ENCODE measurements around the gene COL19A1.

Gene COL19A1

DNA sequence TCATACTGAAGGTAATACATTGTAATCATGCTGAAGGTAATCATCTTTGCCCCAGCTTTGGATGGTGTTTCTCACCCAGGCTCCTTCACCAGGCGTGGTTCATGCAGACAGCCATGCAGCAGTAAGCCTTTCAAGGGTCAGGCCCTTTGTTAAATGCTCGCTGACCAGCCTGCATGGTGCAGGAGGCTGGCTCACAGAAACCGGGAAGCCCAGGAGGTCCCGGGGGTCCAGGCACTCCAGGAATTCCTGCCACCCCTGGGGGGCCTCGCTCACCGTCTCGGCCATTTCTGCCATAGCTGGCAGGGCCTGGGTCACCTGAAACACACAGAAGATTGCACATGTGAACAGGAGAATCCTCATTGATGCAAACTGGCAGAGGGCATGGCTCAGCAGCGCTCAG, 350.4 kb downstream of the COL19A1 start:
- in situ Hi-C loops (cut with MboI; ENCODE audit: low sequenced_read_pairs), result no loop called here

DNA sequence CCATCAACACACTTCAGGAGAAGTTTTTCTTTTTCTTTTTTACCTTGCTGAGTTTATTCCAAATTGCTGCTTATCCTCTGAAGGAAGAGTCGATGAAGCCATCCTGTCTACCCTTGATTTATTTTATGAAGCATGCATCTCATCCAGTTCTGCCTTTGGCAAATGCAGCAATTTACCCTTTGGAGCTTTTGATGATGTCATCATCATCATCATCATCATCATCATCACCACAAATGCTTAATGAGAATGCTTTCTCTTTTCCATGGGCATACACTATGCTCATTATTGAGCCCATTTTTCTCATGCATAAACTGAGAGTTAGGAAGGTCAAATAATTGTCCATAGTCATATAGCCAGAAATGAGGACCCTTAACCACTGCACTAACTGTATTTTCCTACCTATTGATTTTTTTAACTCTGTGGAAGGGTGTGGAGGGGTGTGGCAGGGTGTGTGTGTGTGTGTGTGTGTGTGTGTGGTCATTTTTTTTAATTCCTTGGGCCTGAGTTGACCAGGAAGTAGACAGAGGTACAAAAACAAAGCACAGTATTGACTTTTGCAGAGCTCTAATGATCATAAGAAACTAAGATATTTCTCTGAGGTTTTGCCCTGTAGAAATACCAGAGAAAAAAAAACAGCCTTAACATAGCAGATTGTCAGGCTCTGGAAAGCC, 353.7 kb downstream of the COL19A1 start:
- in situ Hi-C loops (cut with MboI; ENCODE audit: low sequenced_read_pairs), result no loop called here

DNA sequence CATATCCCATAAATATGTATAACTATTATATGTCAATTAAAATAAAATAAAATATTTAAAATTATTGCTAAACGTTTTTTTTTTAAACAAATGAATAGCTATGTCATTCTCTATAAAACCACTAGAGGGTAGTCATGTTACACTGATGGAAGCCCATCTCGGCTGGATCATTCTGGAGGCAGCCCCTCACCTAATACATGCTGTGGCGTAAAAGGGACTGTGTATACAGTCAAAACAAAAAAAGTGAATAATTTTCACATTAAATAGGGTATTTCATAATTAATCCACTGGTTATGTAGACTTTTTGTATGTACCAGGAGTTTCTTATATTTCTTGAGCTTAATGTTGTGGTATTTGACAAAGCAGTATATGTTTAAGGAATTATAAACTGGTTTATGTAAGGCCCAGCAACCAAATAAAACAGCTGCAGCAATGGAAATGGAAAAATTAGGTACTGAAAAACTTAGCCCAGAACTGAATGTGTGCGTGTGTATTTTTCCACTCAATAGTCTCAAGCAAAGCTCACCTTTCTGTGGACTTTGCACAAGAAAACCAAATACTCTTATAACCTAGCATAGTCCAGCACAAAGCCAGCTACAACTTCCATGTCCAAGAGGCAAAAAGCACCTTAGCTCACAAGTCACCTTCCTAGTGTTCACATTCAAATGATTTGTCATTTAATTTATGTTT, 354.8 kb downstream of the COL19A1 start:
- in situ Hi-C loops (cut with MboI; ENCODE audit: low sequenced_read_pairs), result no loop called here

DNA sequence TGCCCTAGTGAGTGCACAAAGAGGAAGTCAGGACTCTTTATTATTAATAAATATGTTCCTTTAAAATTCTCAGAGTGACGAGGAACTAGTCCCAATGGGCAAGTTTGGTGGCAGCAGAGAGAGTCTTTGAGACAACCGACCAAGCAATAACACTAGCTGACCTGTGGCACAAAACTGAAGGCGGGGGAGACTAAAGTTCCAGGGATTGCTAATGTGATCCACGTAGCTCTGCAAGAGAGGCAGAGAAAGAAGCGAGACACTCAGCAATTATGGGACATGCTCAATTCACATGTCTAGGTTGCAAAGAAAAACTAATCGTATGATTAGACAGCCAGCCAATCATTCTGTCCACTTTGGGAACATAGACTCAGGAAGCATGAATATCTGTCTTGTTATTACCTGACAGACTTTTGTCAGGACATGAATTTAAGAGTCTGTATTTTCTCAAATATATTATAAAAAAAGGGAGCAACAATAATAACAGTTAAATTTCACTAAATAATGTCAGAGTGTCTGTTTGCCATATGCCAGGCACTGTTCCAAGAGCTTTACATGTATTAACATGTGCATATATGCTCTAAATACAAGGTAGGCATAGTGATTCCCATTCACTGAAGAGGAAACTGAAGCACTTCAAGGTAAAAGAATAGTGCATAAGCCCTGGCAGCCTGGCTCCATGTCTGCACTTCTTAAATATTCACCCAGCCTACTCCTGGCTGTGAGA, 355.5 kb downstream of the COL19A1 start:
- in situ Hi-C loops (cut with MboI; ENCODE audit: low sequenced_read_pairs), result no loop called here

DNA sequence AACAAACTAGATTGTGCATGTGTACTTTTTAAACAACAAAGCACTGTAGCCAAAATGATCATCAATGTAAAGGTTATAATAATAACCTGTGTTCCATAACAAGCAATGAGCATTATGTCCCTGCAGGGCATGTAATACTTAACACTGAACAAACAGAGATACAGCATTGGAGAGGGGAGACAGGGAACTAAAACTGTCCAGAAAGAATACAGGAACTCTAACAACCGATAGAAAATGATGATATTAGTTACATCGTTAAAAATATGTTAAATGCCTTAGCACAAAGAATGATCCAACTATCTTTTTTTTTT, 356.0 kb downstream of the COL19A1 start:
- in situ Hi-C loops (cut with MboI; ENCODE audit: low sequenced_read_pairs), result no loop called here

DNA sequence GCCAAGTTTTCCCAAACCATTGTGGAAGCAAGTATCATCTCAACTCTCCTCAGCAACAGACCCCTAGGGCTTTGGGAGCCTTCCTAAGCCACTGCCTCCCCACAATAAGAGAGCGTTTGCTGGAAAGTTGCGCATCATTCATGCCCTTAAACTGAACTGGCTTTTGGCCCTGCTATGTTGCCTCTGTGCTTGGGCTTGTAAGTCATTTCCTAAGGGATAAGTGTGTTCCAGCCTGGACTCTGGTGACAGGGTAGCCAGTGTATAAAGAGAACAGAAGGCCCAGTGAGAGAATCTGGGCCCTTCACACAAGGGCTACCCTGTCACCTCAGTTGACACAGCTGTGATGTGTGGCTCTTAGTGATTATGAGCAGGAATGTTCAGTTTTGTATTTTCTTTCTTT, 358.7 kb downstream of the COL19A1 start:
- in situ Hi-C loops (cut with MboI; ENCODE audit: low sequenced_read_pairs), result no loop called here

DNA sequence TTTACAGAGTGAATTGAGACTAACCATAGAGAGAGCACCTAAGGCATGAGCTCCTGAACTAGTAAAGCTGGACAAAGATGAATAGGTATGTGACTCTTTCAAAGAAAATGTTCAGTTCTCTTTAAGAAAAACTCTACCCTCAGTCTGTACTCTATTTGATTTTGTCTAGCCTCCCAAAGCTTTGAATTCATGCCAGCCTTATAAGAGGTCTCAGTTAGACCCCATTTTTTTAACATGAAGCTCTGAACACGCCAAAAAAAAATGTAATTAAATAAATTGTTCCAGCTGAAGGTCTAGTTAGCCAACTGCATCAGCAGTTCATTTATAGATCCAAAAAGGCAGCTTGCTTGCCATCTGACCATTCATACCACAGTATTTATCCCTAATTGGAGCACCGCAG, 365.0 kb downstream of the COL19A1 start:
- in situ Hi-C loops (cut with MboI; ENCODE audit: low sequenced_read_pairs), result no loop called here

DNA sequence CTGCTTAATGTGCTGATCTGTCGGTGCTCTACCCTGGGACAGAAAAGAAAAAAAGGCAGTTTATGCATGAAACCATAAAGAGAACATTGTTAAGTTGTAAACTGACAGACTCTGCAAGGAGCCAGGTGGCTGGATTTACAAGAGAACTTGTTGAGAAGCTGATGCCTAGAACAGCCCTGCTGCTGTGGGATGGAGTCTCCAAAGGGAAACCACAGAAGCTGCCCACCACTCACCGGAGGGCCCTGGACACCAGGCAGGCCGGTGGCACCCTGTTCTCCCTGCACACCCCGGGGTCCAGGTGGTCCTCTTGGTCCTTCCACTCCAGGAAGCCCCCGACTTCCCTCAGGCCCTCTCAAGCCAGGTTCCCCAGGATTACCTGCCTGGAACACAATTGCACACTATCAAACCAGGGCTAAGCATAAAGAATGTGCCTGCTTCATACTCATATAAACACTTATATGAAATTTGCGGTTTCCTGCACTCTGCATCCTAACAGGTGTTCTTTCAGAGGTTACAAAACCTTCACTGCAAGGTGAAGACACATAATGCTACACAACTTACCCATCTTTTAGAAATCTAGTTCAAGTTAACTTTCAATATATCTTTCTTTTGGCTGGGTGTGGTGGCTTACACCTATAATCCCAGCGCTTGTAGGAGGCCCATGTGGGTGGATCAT, 368.3 kb downstream of the COL19A1 start:
- in situ Hi-C loops (cut with MboI; ENCODE audit: low sequenced_read_pairs), result no loop called here

DNA sequence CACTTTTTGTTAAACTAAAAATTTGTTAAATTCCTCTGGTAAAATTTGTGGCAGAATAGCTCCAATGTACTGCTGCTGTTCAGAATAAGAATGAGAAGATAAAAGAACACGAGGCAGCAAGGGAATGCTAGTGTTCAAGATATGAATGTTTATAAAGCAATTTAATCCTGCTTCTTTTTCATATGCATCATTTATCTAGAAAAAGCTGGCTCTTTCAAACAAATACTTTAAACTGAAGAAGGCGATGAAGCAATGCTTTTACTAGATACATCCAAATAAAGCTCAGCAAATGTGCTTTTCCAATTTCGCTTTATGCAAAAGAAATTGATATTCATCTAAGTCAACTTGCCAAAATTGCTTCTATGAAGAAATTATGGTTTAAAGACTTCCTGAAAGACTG, 370.0 kb downstream of the COL19A1 start:
- in situ Hi-C loops (cut with MboI; ENCODE audit: low sequenced_read_pairs), result no loop called here

DNA sequence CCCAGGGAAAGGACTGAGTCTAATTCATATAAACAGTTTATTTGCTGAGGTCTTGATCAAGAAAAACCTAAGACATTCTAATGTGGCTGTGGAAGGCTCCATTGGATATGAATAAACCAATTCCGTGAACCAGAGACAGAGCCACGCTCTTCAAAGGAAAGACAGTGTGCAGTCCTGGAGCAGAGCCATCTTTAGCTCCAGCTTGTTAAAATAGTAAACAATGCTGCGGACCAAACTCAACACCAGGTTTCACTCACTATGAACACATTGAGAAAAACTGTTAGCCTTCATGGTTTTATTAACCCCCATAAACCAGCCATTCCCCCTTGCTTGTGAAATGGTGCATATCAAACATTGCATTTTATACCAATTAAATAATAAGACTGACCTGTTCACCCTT, 374.7 kb downstream of the COL19A1 start:
- in situ Hi-C loops (cut with MboI; ENCODE audit: low sequenced_read_pairs), result no loop called here

DNA sequence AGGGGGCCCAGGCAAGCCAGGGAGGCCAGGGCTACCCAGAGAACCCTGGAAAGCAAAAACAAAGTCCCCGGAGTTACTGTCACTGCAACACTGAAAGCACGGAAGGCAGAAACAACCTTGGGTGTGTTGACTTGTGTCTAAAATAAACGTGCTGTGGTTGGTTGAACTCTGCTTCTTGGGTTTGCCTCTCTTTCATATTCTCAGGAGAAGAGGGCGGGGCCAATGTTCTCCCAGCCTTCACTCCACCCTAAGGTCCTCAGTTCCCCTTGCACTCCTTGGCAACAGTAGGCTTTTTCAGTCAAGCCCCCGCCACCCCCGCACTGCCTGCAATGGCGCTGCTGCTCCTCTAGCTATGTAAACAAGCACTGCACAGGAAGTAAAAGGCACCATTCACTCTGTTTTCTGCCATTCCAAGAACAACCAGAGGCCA, 375.6 kb downstream of the COL19A1 start:
- in situ Hi-C loops (cut with MboI; ENCODE audit: low sequenced_read_pairs), result no loop called here

DNA sequence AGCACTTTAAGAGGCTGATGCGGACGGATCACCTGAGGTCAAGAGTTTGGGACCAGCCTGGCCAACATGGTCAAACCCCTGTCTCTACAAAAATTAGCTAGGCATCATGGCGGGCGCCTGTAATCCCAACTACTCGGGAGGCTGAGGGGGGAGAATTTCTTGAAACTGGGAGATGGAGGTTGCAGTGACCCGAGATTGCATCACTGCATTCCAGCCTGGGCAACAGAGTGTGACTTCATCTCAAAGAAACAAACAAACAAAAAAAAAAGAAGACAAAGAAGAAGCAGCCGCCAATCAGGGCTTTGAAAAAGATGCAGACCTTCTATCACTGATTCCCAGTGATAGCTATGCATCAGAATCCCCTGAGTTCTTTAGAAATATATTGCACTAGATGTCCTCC, 379.8 kb downstream of the COL19A1 start:
- in situ Hi-C loops (cut with MboI; ENCODE audit: low sequenced_read_pairs), result no loop called here

DNA sequence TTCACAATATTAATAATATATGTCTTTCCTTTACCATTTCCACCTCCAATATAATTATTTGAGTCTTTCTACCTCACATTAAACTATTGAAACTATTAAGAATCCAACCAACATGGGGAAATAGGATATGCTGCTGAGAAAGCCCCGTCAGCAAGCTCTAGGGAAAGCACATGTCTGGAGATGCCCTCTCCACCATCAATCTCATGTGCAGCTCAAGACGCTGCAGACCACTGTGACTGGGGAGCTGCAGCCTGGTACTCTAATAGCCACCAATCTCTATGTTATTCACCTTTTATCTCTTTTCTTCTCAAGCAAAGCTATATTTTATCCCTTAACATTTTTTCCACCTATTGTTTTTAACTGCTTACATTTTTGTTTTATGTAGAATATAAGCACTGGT, 386.2 kb downstream of the COL19A1 start:
- in situ Hi-C loops (cut with MboI; ENCODE audit: low sequenced_read_pairs), result no loop called here

DNA sequence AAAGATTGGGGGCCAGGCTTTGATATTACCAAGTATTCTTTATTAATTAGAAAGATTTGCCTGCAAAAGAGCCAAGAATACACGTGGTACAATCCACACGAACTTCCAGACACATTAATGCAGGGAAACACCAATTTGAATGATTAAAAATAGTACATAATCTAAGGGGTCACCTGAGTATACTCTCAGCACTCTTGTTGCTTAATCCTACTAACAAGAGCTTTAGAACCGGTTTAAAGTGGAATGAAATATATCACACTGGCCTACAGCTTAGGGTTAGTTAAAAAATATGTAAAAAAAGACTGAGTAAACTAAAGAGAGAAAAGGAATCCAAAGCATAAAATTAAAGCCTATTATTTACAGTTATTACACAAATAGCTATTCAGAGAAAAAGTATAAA, 387.6 kb downstream of the COL19A1 start:
- in situ Hi-C loops (cut with MboI; ENCODE audit: low sequenced_read_pairs), result no loop called here

DNA sequence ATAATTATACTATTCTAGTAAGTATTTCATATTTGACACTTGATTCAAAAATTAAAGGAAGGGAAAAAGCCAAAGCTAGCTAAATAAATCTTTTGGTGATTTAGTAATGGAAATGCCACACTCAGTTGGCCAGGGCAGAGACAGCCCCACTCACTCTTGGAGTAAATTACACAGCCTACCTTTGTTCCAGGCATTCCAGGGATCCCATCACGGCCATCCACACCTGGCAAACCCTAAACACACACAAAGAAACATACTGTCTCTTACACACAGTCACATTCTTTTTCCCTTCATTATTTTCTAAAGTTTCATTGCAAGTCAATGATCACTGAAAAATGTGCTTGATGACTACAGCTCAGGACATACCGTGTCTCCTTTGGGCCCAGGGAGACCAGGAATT, 388.4 kb downstream of the COL19A1 start:
- in situ Hi-C loops (cut with MboI; ENCODE audit: low sequenced_read_pairs), result no loop called here

DNA sequence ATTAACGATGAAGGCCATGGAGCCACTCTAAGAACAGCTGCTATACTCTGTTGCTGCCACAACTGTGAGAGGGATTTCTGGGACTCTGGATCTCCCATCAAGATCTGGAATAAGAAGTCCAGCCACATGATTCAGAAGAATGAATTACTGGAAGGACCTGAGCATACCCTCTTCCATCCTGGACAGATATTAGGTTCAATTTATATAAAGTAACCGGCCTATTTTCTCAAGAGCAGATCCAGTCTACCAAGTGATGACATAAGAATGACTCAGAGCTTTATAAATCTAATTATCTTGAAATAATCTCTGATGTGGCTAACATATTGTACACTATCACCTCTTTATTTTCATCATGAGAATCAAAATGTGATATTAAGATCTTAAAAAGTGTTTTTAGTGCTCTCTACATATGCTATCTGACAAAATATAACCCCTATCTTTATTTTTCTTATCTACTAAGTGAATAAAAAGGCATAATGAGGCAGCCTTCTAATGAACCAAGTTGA, 391.5 kb downstream of the COL19A1 start:
- in situ Hi-C loops (cut with MboI; ENCODE audit: low sequenced_read_pairs), result no loop called here

DNA sequence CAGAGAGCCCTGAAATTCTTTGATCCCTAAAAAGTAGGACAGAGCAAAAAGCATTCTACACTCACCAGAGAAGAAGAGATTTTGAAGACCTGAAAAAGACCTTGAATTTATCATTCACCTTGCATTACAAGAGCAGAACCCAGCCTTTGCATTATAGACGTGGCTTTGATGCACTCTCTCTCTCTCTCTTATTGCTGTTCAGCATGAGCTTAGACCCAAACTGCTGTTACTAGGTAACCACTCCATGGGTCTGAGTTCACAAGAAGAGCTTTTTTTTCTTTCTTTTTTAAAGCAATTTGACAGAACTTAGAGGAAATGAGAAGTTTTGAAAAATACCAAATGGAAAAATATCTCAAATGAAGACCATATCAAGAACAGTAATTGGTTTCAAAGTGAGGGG, 392.1 kb downstream of the COL19A1 start:
- in situ Hi-C loops (cut with MboI; ENCODE audit: low sequenced_read_pairs), result no loop called here
